BLaER1 treated with 17β-estradiol and CSF1 and Interleukin-3, amounts not matched to agents 10 nM and 100 nM (cell line): ENCODE results near the gene CSNK2B.
"Not testable (repeated sequence)": the region's sequence is repeated elsewhere in the genome, so short reads cannot be mapped to it uniquely, and the experiment has no call there.

Experiments
- H3K27ac ChIP-seq, 11 experiments: shearing (Covaris generic); formaldehyde crosslinking; 2 replicates each; pipeline ENCODE4 v1.8.1; 2022
- H3K27me3 ChIP-seq, 11 experiments: shearing (Covaris generic); formaldehyde crosslinking; 2 replicates each; pipeline ENCODE4 v1.8.1; 2022
- H3K36me3 ChIP-seq, 11 experiments: shearing (Covaris generic); formaldehyde crosslinking; 2 replicates each; pipeline ENCODE4 v1.8.1; 2022
- H3K4me1 ChIP-seq, 10 experiments: shearing (Covaris generic); formaldehyde crosslinking; 2 replicates each; pipeline ENCODE4 v1.8.1; 2022
- H3K4me2 ChIP-seq, 11 experiments: shearing (Covaris generic); formaldehyde crosslinking; 2 replicates each; pipeline ENCODE4 v1.8.1; 2022
- H3K4me3 ChIP-seq, 10 experiments: shearing (Covaris generic); formaldehyde crosslinking; 2 replicates each; pipeline ENCODE4 v1.8.1; 2022
- H3K9ac ChIP-seq, 11 experiments: shearing (Covaris generic); formaldehyde crosslinking; 2 replicates each; pipeline ENCODE4 v1.8.1; 2022
- H3K9me3 ChIP-seq, 11 experiments: shearing (Covaris generic); formaldehyde crosslinking; replicated peaks in 1 of 11; 2 replicates each; pipeline ENCODE4 v1.8.1; 2022
- H4K20me1 ChIP-seq, 11 experiments: shearing (Covaris generic); formaldehyde crosslinking; 2 replicates each; pipeline ENCODE4 v1.8.1; 2022
- Cebpa-rat ChIP-seq, 11 experiments: shearing (Covaris generic); IDR thresholded peaks; 2 replicates each; pipeline ENCODE4 v1.8.1; 2022

Gene CSNK2B

GRCh38 chr6:31705931-31706330 is 40.1 kb downstream of the CSNK2B start:
- Histone ChIP-seq H3K4me3 (no peak overlapping the region), H3K27ac (no peak overlapping the region), H3K9ac (no peak overlapping the region), H4K20me1 (peaks cover 0 to 13% (median 12%) of the 10 kb centered on the region in 11 experiments; a peak in 13 of 22 replicates), H3K27me3 (no peaks in the 10 kb centered on the region), H3K36me3 (peaks cover under 1 to 9% (median 3%) of the 10 kb centered on the region in 11 experiments; a peak in 15 of 22 replicates), H3K9me3 (no peaks in the 10 kb centered on the region), H3K4me2 (peak overlapping the region in 1 of 11 experiments; percentile 12; a peak in 1 of 22 replicates), H3K4me1 (peaks cover 38 to 66% (median 55%) of the 10 kb centered on the region in 10 experiments)
- no peak for TF ChIP-seq Cebpa-rat (IDR thresholded peaks at IDR 0.05)

- Histone ChIP-seq H3K36me3 (peaks cover 0 to 3% (median 0%) of the 10 kb centered on the region in 11 experiments; a peak in 4 of 22 replicates), H3K9ac (no peak within 1 kb of the TSS), H4K20me1 (peaks cover 0 to 7% (median 5%) of the 10 kb centered on the region in 11 experiments; a peak in 13 of 22 replicates), H3K9me3 (no peaks in the 10 kb centered on the region), H3K27me3 (no peaks in the 10 kb centered on the region), H3K4me2 (peak within 1 kb of the TSS; percentile 19 to 54 (median 35); a peak in 19 of 22 replicates), H3K4me1 (peaks cover 38 to 66% (median 55%) of the 10 kb centered on the region in 10 experiments), H3K27ac (0 out of 22 replicates have a peak within 1 kb of the TSS, but pooled peaks of 2 of the 11 experiments have one; percentile 5 to 9), H3K4me3 (no peak within 1 kb of the TSS)
- no peak for TF ChIP-seq Cebpa-rat (IDR thresholded peaks at IDR 0.05)
Observed at GRCh38 chr6:31706599-31706998, 40.7 kb downstream of the CSNK2B start, which contains the start of gene LY6G6F. Gene LY6G6F, plus strand, starts transcription at chr6:31706866. Its CDS starts 41 bp downstream, at chr6:31706907.

- H4K20me1 ChIP-seq, result no peaks in the 10 kb centered on the region
- no peaks in the 10 kb centered on the region for H3K36me3 ChIP-seq
- no peaks in the 10 kb centered on the region for H3K27me3 ChIP-seq
- no peaks in the 10 kb centered on the region for H3K9me3 ChIP-seq
- no peak overlapping the region for H3K27ac ChIP-seq
- H3K4me3 ChIP-seq, result no peak overlapping the region
- peak overlapping the region; percentile 8 to 54 (median 35); a peak in 18 of 22 replicates for H3K4me2 ChIP-seq
- TF ChIP-seq Cebpa-rat (IDR thresholded peaks at IDR 0.05), result no peak
- no peak overlapping the region for H3K9ac ChIP-seq
- H3K4me1 ChIP-seq, result peaks cover 44 to 71% (median 61%) of the 10 kb centered on the region in 10 experiments
Observed at GRCh38 chr6:31707701-31708100, 41.8 kb downstream of the CSNK2B start.

GRCh38 chr6:31708224-31708623 is 42.3 kb downstream of the CSNK2B start:
- Histone ChIP-seq H3K36me3 (no peaks in the 10 kb centered on the region), H3K9ac (no peak overlapping the region), H3K4me2 (peak overlapping the region in 7 of 11 experiments; percentile 19 to 54 (median 38); a peak in 10 of 22 replicates), H4K20me1 (no peaks in the 10 kb centered on the region), H3K4me1 (peaks cover 46 to 76% (median 65%) of the 10 kb centered on the region in 10 experiments), H3K9me3 (no peaks in the 10 kb centered on the region), H3K27ac (no peak overlapping the region), H3K27me3 (no peaks in the 10 kb centered on the region), H3K4me3 (no peak overlapping the region)
- TF ChIP-seq Cebpa-rat (IDR thresholded peaks at IDR 0.05), result no peak

- not testable (repeated sequence) for H3K4me3 ChIP-seq
- Histone ChIP-seq H3K4me1 (peaks cover 44 to 77% (median 66%) of the 10 kb centered on the region in 10 experiments), H3K4me2 (peak overlapping the region in 3 of 11 experiments; percentile 23 to 52 (median 35); a peak in 1 of 22 replicates)
Observed at GRCh38 chr6:31709157-31709556, 43.3 kb downstream of the CSNK2B start.

GRCh38 chr6:31710523-31711219 is 44.8 kb downstream of the CSNK2B start:
- H3K27ac ChIP-seq, result peak overlapping the region in 8 of 11 experiments; percentile 19 to 56 (median 48); a peak in 13 of 22 replicates
- H3K9me3 ChIP-seq, result no peaks in the 10 kb centered on the region
- peaks cover 50 to 90% (median 74%) of the 10 kb centered on the region in 10 experiments for H3K4me1 ChIP-seq
- peak overlapping the region in 4 of 11 experiments; percentile 4 to 46 (median 21); a peak in 5 of 22 replicates for H3K9ac ChIP-seq
- H3K36me3 ChIP-seq, result no peaks in the 10 kb centered on the region
- TF ChIP-seq Cebpa-rat (IDR thresholded peaks at IDR 0.05), result no peak
- no peaks in the 10 kb centered on the region for H4K20me1 ChIP-seq
- H3K4me2 ChIP-seq, result peak overlapping the region; percentile 63 to 86 (median 82)
- no peaks in the 10 kb centered on the region for H3K27me3 ChIP-seq
- H3K4me3 ChIP-seq, result peak overlapping the region in 2 of 10 experiments; percentile 21 to 30; a peak in 2 of 20 replicates

More at GRCh38 chr6:31709157-31709556, 43.3 kb downstream of the CSNK2B start:
- H3K27ac ChIP-seq, result 0 out of 22 replicates have a peak overlapping the region, but pooled peaks of 1 of the 11 experiments have one; percentile 40
- H3K36me3 ChIP-seq, H3K27me3 ChIP-seq, H4K20me1 ChIP-seq, H3K9me3 ChIP-seq, H3K9ac ChIP-seq: not testable (repeated sequence)

GRCh38 chr6:31711233-31711632 is 45.4 kb downstream of the CSNK2B start:
- peaks cover 50 to 89% (median 74%) of the 10 kb centered on the region in 10 experiments for H3K4me1 ChIP-seq
- no peaks in the 10 kb centered on the region for H3K9me3 ChIP-seq
- peak overlapping the region; percentile 63 to 86 (median 82) for H3K4me2 ChIP-seq
- H3K9ac ChIP-seq, result peak overlapping the region in 4 of 11 experiments; percentile 4 to 46 (median 21); a peak in 7 of 22 replicates
- no peak for TF ChIP-seq Cebpa-rat (IDR thresholded peaks at IDR 0.05)
- peak overlapping the region in 2 of 10 experiments; percentile 21 to 30; a peak in 2 of 20 replicates for H3K4me3 ChIP-seq
- H4K20me1 ChIP-seq, result no peaks in the 10 kb centered on the region
- H3K27me3 ChIP-seq, result no peaks in the 10 kb centered on the region
- H3K27ac ChIP-seq, result peak overlapping the region in 7 of 11 experiments; percentile 26 to 56 (median 50); a peak in 12 of 22 replicates
- H3K36me3 ChIP-seq, result no peaks in the 10 kb centered on the region

- Histone ChIP-seq H3K4me3 (no peak overlapping the region), H3K27ac (peak overlapping the region in 3 of 11 experiments; percentile 6 to 40 (median 15); a peak in 2 of 22 replicates), H3K36me3 (no peaks in the 10 kb centered on the region), H3K4me1 (peaks cover 48 to 78% (median 64%) of the 10 kb centered on the region in 10 experiments), H4K20me1 (no peaks in the 10 kb centered on the region), H3K4me2 (peak overlapping the region; percentile 63 to 86 (median 82)), H3K9me3 (no peaks in the 10 kb centered on the region), H3K9ac (peak overlapping the region in 6 of 11 experiments; percentile 13 to 60 (median 32); a peak in 5 of 22 replicates), H3K27me3 (no peaks in the 10 kb centered on the region)
- TF ChIP-seq Cebpa-rat (IDR thresholded peaks at IDR 0.05), result no peak
Observed at GRCh38 chr6:31712296-31712695, 46.4 kb downstream of the CSNK2B start.

GRCh38 chr6:31713465-31713864 is 47.6 kb downstream of the CSNK2B start:
- TF ChIP-seq Cebpa-rat (IDR thresholded peaks at IDR 0.05), result no peak
- no peaks in the 10 kb centered on the region for H4K20me1 ChIP-seq

More at GRCh38 chr6:31713465-31713864, 47.6 kb downstream of the CSNK2B start:
- Histone ChIP-seq H3K9ac (peak overlapping the region in 9 of 11 experiments; percentile 0 to 63 (median 45); a peak in 9 of 22 replicates), H3K27ac (peak overlapping the region in 2 of 11 experiments; percentile 34 to 46; a peak in 1 of 22 replicates), H3K4me3 (no peak overlapping the region), H3K9me3 (no peaks in the 10 kb centered on the region), H3K4me2 (peak overlapping the region; percentile 46 to 68 (median 62); a peak in 20 of 22 replicates), H3K27me3 (no peaks in the 10 kb centered on the region), H3K36me3 (no peaks in the 10 kb centered on the region), H3K4me1 (peaks cover 43 to 67% (median 53%) of the 10 kb centered on the region in 10 experiments)
